ENCODE measurements around the gene CAMK2A.

GRCh38 chr5:150182774-150183173 lies 106.8 kb downstream of the CAMK2A start:
- TF ChIP-seq CTCF (IDR thresholded peaks at IDR 0.05) (no peak), EP300 (IDR thresholded peaks at IDR 0.05; ENCODE audit: low read depth) (no peak), POLR2A (IDR thresholded peaks at IDR 0.05) (no peak)

All from transverse colon (tissue), 3 donors.